ENCODE results near the gene FSTL3. TPM values are rescaled to one million over a fixed set of nuclear protein-coding genes. Genes with fewer than 3 reads are reported as not detected.
A peak's percentile ranks its signal among the peaks of the same experiment; 100 is the strongest.

FSTL3 gene
- total and polyA plus RNA-seq, 10 of the 15 experiments (the other 5 are each of a cell fraction or from before 2014, with no cell fraction given), result 0.42 to 13.5 (median 3.6) TPM

DNA sequence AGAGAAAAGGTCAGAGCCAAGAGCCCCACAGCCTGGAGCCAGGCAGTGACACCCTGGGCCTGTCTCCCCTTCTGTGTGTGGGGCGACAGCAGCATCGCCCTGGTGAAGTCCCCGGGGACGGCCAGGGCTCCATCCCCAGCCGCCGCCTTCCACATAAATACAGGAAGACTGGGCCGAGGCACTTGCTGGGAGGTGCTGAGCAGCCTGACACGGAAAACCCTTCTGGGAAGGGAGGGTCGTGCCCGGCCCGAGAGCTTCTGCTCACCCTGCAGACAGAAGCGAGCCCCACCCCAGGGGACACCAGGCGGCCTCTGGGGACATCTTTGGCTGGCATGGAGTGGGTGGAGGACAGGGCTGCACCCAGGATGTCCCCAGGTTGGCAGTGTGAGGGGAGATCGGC lies 31.4 kb upstream of the FSTL3 start:
- RAD21 ChIA-PET (ENCODE audit: unreplicated experiment), result no interaction called here

More for the DNA sequence above, 31.4 kb upstream of the FSTL3 start:
- ATAC-seq (peak; percentile 11; the same call in 1 of the 3 replicates), FAIRE-seq (no peak), DNase-seq (ENCODE audit: low read depth, low spot score) (no peak)
- no TSS peak for BruUV-seq (replicated peaks)
- Histone ChIP-seq H3K27me3 (replicated peaks in 1 of 2; ENCODE audit: control insufficient read depth in 2 of 2, insufficient read depth in 2 of 2, low read length in 1 of 2) (no peaks in the 10 kb centered on the region), H3K4me2 (ENCODE audit: control insufficient read depth, insufficient read depth) (no peak overlapping the region), H3K4me1 (ENCODE audit: control insufficient read depth, insufficient read depth, low read length) (no peaks in the 10 kb centered on the region), H3K36me3 (ENCODE audit: control insufficient read depth in 2 of 2, insufficient read depth in 2 of 2, low read length in 1 of 2) (peaks cover 0 to 32% of the 10 kb centered on the region in 2 experiments; a peak in 3 of 4 replicates), H4K20me1 (ENCODE audit: control insufficient read depth, insufficient read depth) (no peaks in the 10 kb centered on the region), H3K9ac (ENCODE audit: control insufficient read depth, insufficient read depth, low read length) (no peak overlapping the region), H3K27ac (ENCODE audit: control insufficient read depth, insufficient read depth) (no peak overlapping the region), H3K4me3 (no peak overlapping the region), H2AFZ (ENCODE audit: control insufficient read depth, low read depth, low read length) (no peak overlapping the region), H3K79me2 (ENCODE audit: control insufficient read depth, insufficient read depth, low read length) (no peaks in the 10 kb centered on the region), H3K9me3 (replicated peaks; ENCODE audit: control insufficient read depth, insufficient read depth, low read length) (no peaks in the 10 kb centered on the region)
- WGBS (ENCODE audit: insufficient coverage, insufficient replicate concordance, low lambda C conversion rate, missing lambda C conversion rate), result 38% methylated on average over 14 of the region's 14 CpGs
- in situ Hi-C loops (cut with MboI), result no loop called here
- ChIA-PET POLR2A (no interaction called here), CTCF (interaction anchor here (0.6 kb wide), 1 partner anchor 73 kb away, joined by 3 read pairs; no protein-coding TSS in a partner anchor), SMC1A (ENCODE audit: uncharacterized antibody, unreplicated experiment) (no interaction called here)
- TF ChIP-seq GATAD2B (conservative IDR thresholded peaks at IDR 0.05; ENCODE audit: low read depth) (no peak), STAT3 (IDR thresholded peaks at IDR 0.05; ENCODE audit: low read depth, low read length) (no peak), SIN3A (IDR thresholded peaks at IDR 0.05; ENCODE audit: low read depth, low read length) (no peak), MTA3 (IDR thresholded peaks at IDR 0.05; ENCODE audit: borderline replicate concordance, low read length) (no peak), BHLHE40 (IDR thresholded peaks at IDR 0.05; ENCODE audit: borderline replicate concordance in 1 of 2, low read depth in 2 of 2, low read length in 1 of 2) (no peak), ASH2L (IDR thresholded peaks at IDR 0.05; ENCODE audit: borderline replicate concordance, low read depth) (no peak)
- TF ChIP-seq, protein P1, sequence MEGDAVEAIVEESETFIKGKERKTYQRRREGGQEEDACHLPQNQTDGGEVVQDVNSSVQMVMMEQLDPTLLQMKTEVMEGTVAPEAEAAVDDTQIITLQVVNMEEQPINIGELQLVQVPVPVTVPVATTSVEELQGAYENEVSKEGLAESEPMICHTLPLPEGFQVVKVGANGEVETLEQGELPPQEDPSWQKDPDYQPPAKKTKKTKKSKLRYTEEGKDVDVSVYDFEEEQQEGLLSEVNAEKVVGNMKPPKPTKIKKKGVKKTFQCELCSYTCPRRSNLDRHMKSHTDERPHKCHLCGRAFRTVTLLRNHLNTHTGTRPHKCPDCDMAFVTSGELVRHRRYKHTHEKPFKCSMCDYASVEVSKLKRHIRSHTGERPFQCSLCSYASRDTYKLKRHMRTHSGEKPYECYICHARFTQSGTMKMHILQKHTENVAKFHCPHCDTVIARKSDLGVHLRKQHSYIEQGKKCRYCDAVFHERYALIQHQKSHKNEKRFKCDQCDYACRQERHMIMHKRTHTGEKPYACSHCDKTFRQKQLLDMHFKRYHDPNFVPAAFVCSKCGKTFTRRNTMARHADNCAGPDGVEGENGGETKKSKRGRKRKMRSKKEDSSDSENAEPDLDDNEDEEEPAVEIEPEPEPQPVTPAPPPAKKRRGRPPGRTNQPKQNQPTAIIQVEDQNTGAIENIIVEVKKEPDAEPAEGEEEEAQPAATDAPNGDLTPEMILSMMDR (IDR thresholded peaks at IDR 0.05 in 2 of 3, conservative IDR thresholded peaks at IDR 0.05 in 1 of 3; ENCODE audit: control insufficient read depth in 2 of 3, extremely low read depth in 1 of 3, insufficient read depth in 1 of 3, low read depth in 3 of 3, low read length in 3 of 3), result no peak
- intact Hi-C loops (cut with micrococcal nuclease; ENCODE audit: unreplicated experiment), result no loop called here

All from GM12878 (cell line).